ENCODE results near the gene DBET.
"Not testable (repeated sequence)": the region's sequence is repeated elsewhere in the genome, so short reads cannot be mapped to it uniquely, and the experiment has no call there.

DNA sequence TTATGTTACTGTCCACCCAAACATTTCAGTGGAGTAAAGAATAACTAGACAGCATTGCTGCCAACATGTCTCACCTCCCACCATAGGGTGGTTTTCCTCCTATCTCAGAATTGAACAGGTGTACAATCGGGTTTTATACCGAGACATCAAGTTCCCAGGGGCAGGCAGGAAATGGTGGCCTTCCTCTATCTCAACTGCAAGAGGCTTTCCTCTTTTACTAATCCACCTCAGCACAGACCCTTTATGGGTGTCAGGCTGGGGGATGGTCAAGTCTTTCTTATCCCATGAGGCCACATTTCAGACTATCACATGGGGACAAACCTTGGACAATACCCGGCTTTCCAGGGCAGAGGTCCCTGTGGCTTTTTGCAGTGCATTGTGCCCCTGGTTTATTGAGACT, 48.6 kb downstream of the DBET start:
- TF ChIP-seq, protein P1, sequence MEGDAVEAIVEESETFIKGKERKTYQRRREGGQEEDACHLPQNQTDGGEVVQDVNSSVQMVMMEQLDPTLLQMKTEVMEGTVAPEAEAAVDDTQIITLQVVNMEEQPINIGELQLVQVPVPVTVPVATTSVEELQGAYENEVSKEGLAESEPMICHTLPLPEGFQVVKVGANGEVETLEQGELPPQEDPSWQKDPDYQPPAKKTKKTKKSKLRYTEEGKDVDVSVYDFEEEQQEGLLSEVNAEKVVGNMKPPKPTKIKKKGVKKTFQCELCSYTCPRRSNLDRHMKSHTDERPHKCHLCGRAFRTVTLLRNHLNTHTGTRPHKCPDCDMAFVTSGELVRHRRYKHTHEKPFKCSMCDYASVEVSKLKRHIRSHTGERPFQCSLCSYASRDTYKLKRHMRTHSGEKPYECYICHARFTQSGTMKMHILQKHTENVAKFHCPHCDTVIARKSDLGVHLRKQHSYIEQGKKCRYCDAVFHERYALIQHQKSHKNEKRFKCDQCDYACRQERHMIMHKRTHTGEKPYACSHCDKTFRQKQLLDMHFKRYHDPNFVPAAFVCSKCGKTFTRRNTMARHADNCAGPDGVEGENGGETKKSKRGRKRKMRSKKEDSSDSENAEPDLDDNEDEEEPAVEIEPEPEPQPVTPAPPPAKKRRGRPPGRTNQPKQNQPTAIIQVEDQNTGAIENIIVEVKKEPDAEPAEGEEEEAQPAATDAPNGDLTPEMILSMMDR (IDR thresholded peaks at IDR 0.05) = not testable (repeated sequence)
- TF ChIP-seq POLR2A (IDR thresholded peaks at IDR 0.05) = not testable (repeated sequence)

Measured in testis (tissue), 2 donors.